Adipocyte (in vitro differentiated cells): Measurements from ENCODE around the gene MUC22.
"Not testable (repeated sequence)": the region's sequence is repeated elsewhere in the genome, so short reads cannot be mapped to it uniquely, and the experiment has no call there.

ENCODE experiments used
- DNase-seq: peaks from one replicate; pipeline ENCODE4 v3.0.0-alpha.2; 2015; ENCODE audit warnings: low read depth
- H3K27me3 ChIP-seq: replicated peaks from 2 replicates; pipeline ENCODE4 v1.7.0; 2013; ENCODE audit warnings: mild to moderate bottlenecking, low read length, moderate library complexity; ENCODE audit not compliant: control insufficient read depth, insufficient read depth
- H3K36me3 ChIP-seq: 2 replicates; pipeline ENCODE4 v1.7.0; 2013; ENCODE audit warnings: low read length, mild to moderate bottlenecking, moderate library complexity; ENCODE audit not compliant: control insufficient read depth, insufficient read depth, severe bottlenecking
- H3K4me1 ChIP-seq: 2 replicates; pipeline ENCODE4 v1.7.0; 2013; ENCODE audit warnings: mild to moderate bottlenecking, low read length, moderate library complexity; ENCODE audit not compliant: control insufficient read depth, insufficient read depth
- H3K4me3 ChIP-seq: 2 replicates; pipeline ENCODE4 v1.7.0; 2013; ENCODE audit warnings: mild to moderate bottlenecking, low read length, moderate library complexity
- H3K9ac ChIP-seq: 2 replicates; pipeline ENCODE4 v1.7.0; 2013; ENCODE audit warnings: mild to moderate bottlenecking, low read length, moderate library complexity
- H3K9me3 ChIP-seq: 2 replicates; pipeline ENCODE4 v1.7.0; 2013; ENCODE audit warnings: mild to moderate bottlenecking, low read length, moderate library complexity; ENCODE audit not compliant: control insufficient read depth

Gene MUC22

GRCh38 chr6:31020057-31020456 lies 9.8 kb downstream of the MUC22 start:
- Histone ChIP-seq H3K27me3 (peaks cover 17% of the 10 kb centered on the region), H3K9ac (no peak overlapping the region), H3K9me3 (peaks cover 6% of the 10 kb centered on the region), H3K36me3 (no peaks in the 10 kb centered on the region), H3K4me1 (no peaks in the 10 kb centered on the region), H3K4me3 (no peak overlapping the region)
- no peak for DNase-seq

- not testable (repeated sequence) for H3K9ac ChIP-seq, H3K9me3 ChIP-seq, H3K4me3 ChIP-seq, H3K36me3 ChIP-seq, DNase-seq, H3K4me1 ChIP-seq
- H3K27me3 ChIP-seq = peaks cover 23% of the 10 kb centered on the region
Observed at GRCh38 chr6:31020631-31021255, 10.5 kb downstream of the MUC22 start.

GRCh38 chr6:31021705-31022531 lies 11.6 kb downstream of the MUC22 start:
- not testable (repeated sequence) for H3K36me3 ChIP-seq, H3K4me1 ChIP-seq, H3K9me3 ChIP-seq, H3K9ac ChIP-seq, DNase-seq, H3K4me3 ChIP-seq
- H3K27me3 ChIP-seq = peaks cover 34% of the 10 kb centered on the region

GRCh38 chr6:31025595-31025994 lies 15.3 kb downstream of the MUC22 start:
- H3K27me3 ChIP-seq = peaks cover 50% of the 10 kb centered on the region
- H3K4me1 ChIP-seq = no peaks in the 10 kb centered on the region
- peaks cover 7% of the 10 kb centered on the region for H3K9me3 ChIP-seq
- no peak overlapping the region for H3K9ac ChIP-seq
- H3K4me3 ChIP-seq = no peak overlapping the region
- no peak for DNase-seq
- H3K36me3 ChIP-seq = no peaks in the 10 kb centered on the region

- Histone ChIP-seq H3K27me3 (peaks cover 41% of the 10 kb centered on the region), H3K36me3 (no peaks in the 10 kb centered on the region), H3K4me3 (no peak overlapping the region), H3K9me3 (peaks cover 7% of the 10 kb centered on the region), H3K9ac (no peak overlapping the region), H3K4me1 (peaks cover 4% of the 10 kb centered on the region)
- no peak for DNase-seq
Observed at GRCh38 chr6:31031095-31031494, 20.8 kb downstream of the MUC22 start.

- no peaks in the 10 kb centered on the region for H3K36me3 ChIP-seq
- H3K9me3 ChIP-seq = peaks cover 7% of the 10 kb centered on the region
- H3K27me3 ChIP-seq = peaks cover 21% of the 10 kb centered on the region
- no peak for DNase-seq
- H3K4me1 ChIP-seq = peaks cover 12% of the 10 kb centered on the region
- no peak overlapping the region for H3K9ac ChIP-seq
- no peak overlapping the region for H3K4me3 ChIP-seq
Observed at GRCh38 chr6:31033075-31033474, 22.8 kb downstream of the MUC22 start.

GRCh38 chr6:31035862-31036497 lies 25.7 kb downstream of the MUC22 start:
- Histone ChIP-seq H3K36me3 (no peaks in the 10 kb centered on the region), H3K27me3 (peaks cover 3% of the 10 kb centered on the region), H3K4me3 (no peak overlapping the region), H3K4me1 (peaks cover 12% of the 10 kb centered on the region), H3K9ac (no peak overlapping the region), H3K9me3 (no peaks in the 10 kb centered on the region)
- peak; percentile 70 for DNase-seq

- H3K4me3 ChIP-seq = no peak overlapping the region
- no peaks in the 10 kb centered on the region for H3K9me3 ChIP-seq
- peaks cover 12% of the 10 kb centered on the region for H3K4me1 ChIP-seq
- peak; percentile 50 for DNase-seq
- no peaks in the 10 kb centered on the region for H3K27me3 ChIP-seq
- no peak overlapping the region for H3K9ac ChIP-seq
- no peaks in the 10 kb centered on the region for H3K36me3 ChIP-seq
Observed at GRCh38 chr6:31037169-31037568, 26.9 kb downstream of the MUC22 start.

- peak; percentile 85 for DNase-seq
- H3K9me3 ChIP-seq = no peaks in the 10 kb centered on the region
- H3K4me1 ChIP-seq = peaks cover 12% of the 10 kb centered on the region
- no peak overlapping the region for H3K9ac ChIP-seq
- H3K27me3 ChIP-seq = no peaks in the 10 kb centered on the region
- H3K36me3 ChIP-seq = no peaks in the 10 kb centered on the region
- no peak overlapping the region for H3K4me3 ChIP-seq
Observed at GRCh38 chr6:31037682-31038081, 27.4 kb downstream of the MUC22 start.

GRCh38 chr6:31038559-31038958 lies 28.3 kb downstream of the MUC22 start:
- Histone ChIP-seq H3K9me3 (no peaks in the 10 kb centered on the region), H3K9ac (no peak overlapping the region), H3K27me3 (peaks cover 2% of the 10 kb centered on the region), H3K36me3 (no peaks in the 10 kb centered on the region), H3K4me1 (peaks cover 12% of the 10 kb centered on the region), H3K4me3 (no peak overlapping the region)
- DNase-seq = no peak

GRCh38 chr6:31040801-31041200 lies 30.5 kb downstream of the MUC22 start:
- H3K4me3 ChIP-seq = no peak overlapping the region
- H3K36me3 ChIP-seq = no peaks in the 10 kb centered on the region
- H3K27me3 ChIP-seq = peaks cover 14% of the 10 kb centered on the region
- peaks cover 10% of the 10 kb centered on the region for H3K4me1 ChIP-seq
- DNase-seq = no peak
- H3K9ac ChIP-seq = no peak overlapping the region
- H3K9me3 ChIP-seq = no peaks in the 10 kb centered on the region
